Measurements from ENCODE around the gene NADK2. TPM values are rescaled to one million over a fixed set of nuclear protein-coding genes. Genes with fewer than 3 reads are reported as not detected.

NADK2 gene
- total RNA-seq, 4 donors from 2014 or later = 22.5 to 34.8 (median 26.3) TPM

- TF ChIP-seq CTCF (IDR thresholded peaks at IDR 0.05; ENCODE audit: low read depth) = no peak
Measured at GRCh38 chr5:36202521-36202961, 39.2 kb downstream of the NADK2 start.

- no peak for TF ChIP-seq CTCF (IDR thresholded peaks at IDR 0.05; ENCODE audit: low read depth)
Measured at GRCh38 chr5:36200513-36200912, 41.2 kb downstream of the NADK2 start.

- no peak for TF ChIP-seq CTCF (IDR thresholded peaks at IDR 0.05; ENCODE audit: low read depth)
Measured at GRCh38 chr5:36199620-36200019, 42.1 kb downstream of the NADK2 start.

DNA sequence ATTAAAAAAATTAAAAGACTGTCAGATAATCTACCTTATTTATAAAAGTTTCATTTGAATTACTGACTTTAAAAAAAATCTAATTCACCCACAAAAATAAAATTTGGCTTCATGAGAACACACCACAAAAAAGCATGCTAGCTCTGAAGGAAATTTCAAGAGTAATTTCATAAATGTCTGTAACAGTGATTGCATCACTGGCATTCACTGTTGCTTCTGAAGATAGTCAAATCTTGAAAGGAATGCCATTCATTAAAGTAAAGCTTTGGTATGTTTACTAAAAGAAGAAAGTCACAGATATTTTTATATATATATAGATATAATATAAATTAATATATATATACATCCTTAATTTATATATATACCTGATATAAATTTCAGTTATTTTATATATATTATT is 43.4 kb downstream of the NADK2 start:
- no peak for TF ChIP-seq CTCF (IDR thresholded peaks at IDR 0.05; ENCODE audit: low read depth)

GRCh38 chr5:36193746-36194145 is 48.0 kb downstream of the NADK2 start:
- no peak for TF ChIP-seq CTCF (IDR thresholded peaks at IDR 0.05; ENCODE audit: low read depth)

DNA sequence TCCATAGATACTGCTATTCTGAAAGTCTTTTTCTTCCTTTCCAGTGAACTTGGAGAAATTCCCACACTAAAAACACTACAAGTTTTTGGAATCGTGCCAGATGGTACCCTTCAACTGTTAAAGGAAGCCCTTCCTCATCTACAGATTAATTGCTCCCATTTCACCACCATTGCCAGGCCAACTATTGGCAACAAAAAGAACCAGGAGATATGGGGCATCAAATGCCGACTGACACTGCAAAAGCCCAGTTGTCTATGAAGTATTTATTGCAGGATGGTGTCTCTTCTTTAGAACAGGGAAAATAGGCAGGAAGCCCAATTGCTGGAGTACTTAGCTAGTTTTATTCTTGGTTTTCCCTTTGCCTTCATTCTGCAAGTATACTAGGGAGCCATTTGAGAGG is 60.0 kb downstream of the NADK2 start:
- no peak for TF ChIP-seq CTCF (IDR thresholded peaks at IDR 0.05; ENCODE audit: low read depth)

GRCh38 chr5:36180556-36181350 is 61.0 kb downstream of the NADK2 start:
- no peak for TF ChIP-seq CTCF (IDR thresholded peaks at IDR 0.05; ENCODE audit: low read depth)

Measured in subcutaneous adipose tissue (tissue), 4 donors.